K562 (cell line): ENCODE data around the gene SELENOF. TPM values are rescaled to one million over a fixed set of nuclear protein-coding genes. Genes with fewer than 3 reads are reported as not detected.

Experiments used
- BCL6 ChIP-seq: fragments of 250-450 bp; sonication (Bioruptor Pico); IDR thresholded peaks from 2 replicates; pipeline ENCODE4 v1.4.0; 2020
- BRD9 ChIP-seq: fragments of 450-650 bp; IDR thresholded peaks from 2 replicates; pipeline ENCODE4 v1.6.1; 2018; ENCODE audit warnings: low read depth; ENCODE audit not compliant: partially characterized antibody
- C11orf30 ChIP-seq: fragments of 450-650 bp; IDR thresholded peaks from 2 replicates; pipeline ENCODE4 v1.6.1; 2016; ENCODE audit warnings: low read depth, mild to moderate bottlenecking
- KDM5B ChIP-seq: fragments of 200-600 bp; sonication (generic); IDR thresholded peaks from 2 replicates; pipeline ENCODE4 v1.6.1; 2012; ENCODE audit warnings: low read depth, mild to moderate bottlenecking, moderate library complexity, low read length, control low read depth, inconsistent platforms; ENCODE audit not compliant: insufficient replicate concordance
- LCOR ChIP-seq: sonication (generic); formaldehyde crosslinking; IDR thresholded peaks from 2 replicates; pipeline ENCODE4 v1.8.0; 2022; ENCODE audit warnings: mild to moderate bottlenecking, missing genetic modification reagents
- MYC ChIP-seq, 2 experiments: fragments of 250-450 bp in 1 of 2; sonication (Bioruptor Pico) in 1 of 2; IDR thresholded peaks; 2 replicates each; pipeline versions ENCODE4 v1.5.1 to v1.6.1; 2012 to 2021; ENCODE audit warnings: low read depth in 2 of 2, borderline replicate concordance in 1 of 2, improper control_type of control experiment in 1 of 2, low read length in 1 of 2, mild to moderate bottlenecking in 1 of 2, moderate library complexity in 1 of 2
- NCOA4 ChIP-seq: fragments of 450-650 bp; IDR thresholded peaks from 2 replicates; pipeline ENCODE4 v1.6.1; 2018; ENCODE audit warnings: mild to moderate bottlenecking; ENCODE audit not compliant: partially characterized antibody
- NFE2 ChIP-seq: IDR thresholded peaks from 2 replicates; pipeline ENCODE4 v1.6.1; 2014; ENCODE audit warnings: antibody characterized with exemption, low read depth
- NFRKB ChIP-seq: fragments of 450-650 bp; IDR thresholded peaks from 2 replicates; pipeline ENCODE4 v1.6.1; 2016; ENCODE audit warnings: low read depth
- NR2C2 ChIP-seq, 2 experiments: fragments of 200-800 bp in 1 of 2; sonication (Bioruptor generic) in 1 of 2; sonication (generic) in 1 of 2; formaldehyde crosslinking in 1 of 2; IDR thresholded peaks; 2 replicates each; pipeline versions ENCODE4 v1.6.1 to v1.8.0; 2016 to 2022; ENCODE audit warnings: mild to moderate bottlenecking in 1 of 2, missing compliant biosample characterization in 1 of 2, missing genetic modification characterization in 1 of 2, missing genetic modification reagents in 1 of 2
- PHF20 ChIP-seq: fragments of 450-650 bp; IDR thresholded peaks from 2 replicates; pipeline ENCODE4 v1.6.1; 2018; ENCODE audit not compliant: partially characterized antibody
- PHF8 ChIP-seq: fragments of 200-600 bp; sonication (generic); IDR thresholded peaks from 2 replicates; pipeline ENCODE4 v1.6.1; 2012; ENCODE audit warnings: mixed run types, mild to moderate bottlenecking, inconsistent platforms, low read length, moderate library complexity, borderline replicate concordance
- POLR2AphosphoS5 ChIP-seq: IDR thresholded peaks from 2 replicates; pipeline ENCODE4 v1.6.1; 2011; ENCODE audit warnings: mild to moderate bottlenecking, low read depth, low read length, moderate library complexity; ENCODE audit not compliant: control insufficient read depth, insufficient read depth
- POLR2B ChIP-seq: fragments of 450-650 bp; IDR thresholded peaks from 2 replicates; pipeline ENCODE4 v1.6.1; 2018; ENCODE audit warnings: low read depth; ENCODE audit not compliant: partially characterized antibody
- POLR3A ChIP-seq: IDR thresholded peaks from 2 replicates; pipeline ENCODE4 v1.6.1; 2011; ENCODE audit warnings: borderline replicate concordance, mild to moderate bottlenecking, moderate library complexity; ENCODE audit not compliant: insufficient read length, insufficient read depth; ENCODE audit errors: extremely low read depth
- SIN3A ChIP-seq, 2 experiments: fragments of 150-350 bp in 1 of 2; IDR thresholded peaks; 2 replicates each; pipeline ENCODE4 v1.6.1; 2011 to 2016; ENCODE audit warnings: borderline replicate concordance in 2 of 2, low read depth in 2 of 2, low read length in 2 of 2, mild to moderate bottlenecking in 2 of 2, moderate library complexity in 2 of 2; ENCODE audit not compliant: control insufficient read depth in 1 of 2
- SMARCB1 ChIP-seq: IDR thresholded peaks from 2 replicates; pipeline ENCODE4 v1.6.1; 2011; ENCODE audit warnings: improper control_type of control experiment, low read depth; ENCODE audit not compliant: insufficient read length
- SRSF7 ChIP-seq: fragments of 200-400 bp; formaldehyde crosslinking; optimal IDR thresholded peaks from 2 replicates; pipeline ENCODE3; 2017; ENCODE audit warnings: mild to moderate bottlenecking, low read depth, low read length
- ZC3H4 ChIP-seq: sonication (generic); formaldehyde crosslinking; IDR thresholded peaks from 2 replicates; pipeline ENCODE4 v1.9.0; 2021; ENCODE audit warnings: missing genetic modification reagents, borderline replicate concordance
- ZFP1 ChIP-seq: fragments of 450-650 bp; formaldehyde crosslinking; IDR thresholded peaks from 2 replicates; pipeline ENCODE4 v1.4.0; 2020; ENCODE audit warnings: mild to moderate bottlenecking, mixed read lengths
- ZNF217 ChIP-seq: sonication (generic); formaldehyde crosslinking; IDR thresholded peaks from 2 replicates; pipeline ENCODE4 v1.8.0; 2022; ENCODE audit warnings: mild to moderate bottlenecking, missing genetic modification reagents
- ZNF282 ChIP-seq: sonication (generic); formaldehyde crosslinking; IDR thresholded peaks from 2 replicates; pipeline ENCODE4 v1.8.1; 2023; ENCODE audit warnings: missing genetic modification reagents
- ZNF324 ChIP-seq: fragments of 250-450 bp; sonication (Bioruptor Pico); IDR thresholded peaks from 2 replicates; pipeline ENCODE4 v1.4.0; 2020; ENCODE audit warnings: mild to moderate bottlenecking
- polyA plus RNA-seq, 8 experiments: library from polyadenylated mRNA; depleted of rRNA in 4 of 8; stranded (reverse) in 5 of 8; unstranded in 3 of 8; fragments of >200 nt; fragmentation: Nextera tagmentation in 2 of 8; fragmentation: Illumina TruSeq in 1 of 8; extraction: Ambion mirVana in 2 of 8; extraction: Trizol in 1 of 8; gene quantifications; 2 replicates each; pipeline versions ENCODE4 v1.2.1 to v1.2.3, GENCODE V29; 2011 to 2014; ENCODE audit warnings: inconsistent platforms in 1 of 8, missing spikeins in 1 of 8
- total RNA-seq, 7 experiments: library from RNA; depleted of rRNA in 6 of 7; stranded (reverse); fragments of >200 nt in 6 of 7; fragmentation: Illumina TruSeq in 2 of 7; extraction: Trizol in 2 of 7; gene quantifications; 2 replicates each; pipeline versions ENCODE4 v1.2.1 to v1.2.3, GENCODE V29; 2011 to 2021; ENCODE audit warnings: low replicate concordance in 1 of 7
- TF ChIP-seq, protein P1 (sequence below): fragments of 450-650 bp; formaldehyde crosslinking; IDR thresholded peaks from 2 replicates; pipeline ENCODE4 v1.4.0; 2020; ENCODE audit warnings: mild to moderate bottlenecking, moderate library complexity
- TF ChIP-seq, protein P2 (sequence below): sonication (generic); formaldehyde crosslinking; IDR thresholded peaks from 2 replicates; pipeline ENCODE4 v1.8.0; 2022; ENCODE audit warnings: mild to moderate bottlenecking, missing genetic modification reagents
- TF ChIP-seq, protein P3 (sequence below): fragments of 450-650 bp; IDR thresholded peaks from 2 replicates; pipeline ENCODE4 v1.6.1; 2016

The SELENOF gene
- total and polyA plus RNA-seq, 9 of the 15 experiments (the other 6 are each of a cell fraction or from before 2014, with no cell fraction given), result 115 to 394 (median 215) TPM

DNA sequence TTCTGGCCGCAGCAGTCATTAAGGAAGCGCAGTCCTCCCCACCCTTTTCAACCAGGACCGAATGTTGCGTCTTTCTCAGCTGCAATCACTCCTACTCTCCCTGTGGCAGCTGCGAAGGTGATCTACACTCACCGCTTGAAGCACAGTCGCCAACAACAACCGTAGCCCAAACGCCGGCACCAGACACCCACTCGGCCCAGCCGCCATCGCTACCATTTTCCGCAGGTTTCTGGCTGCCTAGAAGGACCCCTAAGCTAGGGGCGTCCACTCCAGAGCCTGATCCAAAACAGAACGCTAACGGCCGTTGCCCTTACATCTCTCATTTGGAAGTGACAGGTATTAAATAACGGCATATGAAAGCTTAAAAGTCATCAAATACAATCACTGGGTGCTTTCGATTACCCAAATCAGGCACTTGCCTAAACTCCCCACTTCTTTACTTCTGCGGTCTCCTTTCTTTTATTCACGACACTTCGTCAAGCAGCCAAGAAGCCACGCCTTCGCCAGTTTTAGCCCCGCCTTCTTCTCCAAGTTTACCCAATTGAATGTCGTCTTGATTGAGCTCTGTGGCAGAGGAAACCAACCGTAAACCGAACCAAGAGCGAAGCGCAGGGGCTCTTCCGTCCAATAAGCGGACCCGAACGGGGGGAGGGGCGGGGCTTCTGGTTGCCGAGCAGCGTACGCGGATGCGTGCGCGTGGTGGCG, at the start of gene SELENOF (continued):
- TF ChIP-seq, protein P1, sequence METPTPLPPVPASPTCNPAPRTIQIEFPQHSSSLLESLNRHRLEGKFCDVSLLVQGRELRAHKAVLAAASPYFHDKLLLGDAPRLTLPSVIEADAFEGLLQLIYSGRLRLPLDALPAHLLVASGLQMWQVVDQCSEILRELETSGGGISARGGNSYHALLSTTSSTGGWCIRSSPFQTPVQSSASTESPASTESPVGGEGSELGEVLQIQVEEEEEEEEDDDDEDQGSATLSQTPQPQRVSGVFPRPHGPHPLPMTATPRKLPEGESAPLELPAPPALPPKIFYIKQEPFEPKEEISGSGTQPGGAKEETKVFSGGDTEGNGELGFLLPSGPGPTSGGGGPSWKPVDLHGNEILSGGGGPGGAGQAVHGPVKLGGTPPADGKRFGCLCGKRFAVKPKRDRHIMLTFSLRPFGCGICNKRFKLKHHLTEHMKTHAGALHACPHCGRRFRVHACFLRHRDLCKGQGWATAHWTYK (CRISPR knock-in tag), result peak; percentile 61; the same call in 1 of the 2 replicates
- TF ChIP-seq POLR3A (no peak), BRD9 (peak; percentile 55), ZNF282 (CRISPR knock-in tag) (no peak), SMARCB1 (no peak), ZNF324 (CRISPR knock-in tag) (no peak), MYC (IDR thresholded peaks at IDR 0.05; ENCODE audit: low read depth, low read length) (peak; percentile 31; the same call in 1 of the 2 replicates), MYC (CRISPR knock-in tag; IDR thresholded peaks at IDR 0.05; ENCODE audit: borderline replicate concordance, low read depth) (peak; percentile 47; the same call in 1 of the 2 replicates), ZNF217 (no peak), SIN3A (IDR thresholded peaks at IDR 0.05; ENCODE audit: borderline replicate concordance in 2 of 2, control insufficient read depth in 1 of 2, low read depth in 2 of 2, low read length in 2 of 2) (peak in 1 of 2 experiments; percentile 47; a peak in 2 of 4 replicates), LCOR (CRISPR knock-in tag) (peak; percentile 30; the same call in 1 of the 2 replicates), PHF20 (peak; percentile 70), SRSF7 (no peak), BCL6 (no peak), NFRKB (peak; percentile 88), NCOA4 (no peak), C11orf30 (peak; percentile 71), ZC3H4 (no peak), KDM5B (peak; percentile 70), NFE2 (peak; percentile 96), PHF8 (peak; percentile 91), POLR2AphosphoS5 (peak; percentile 95), POLR2B (peak; percentile 93), NR2C2 (CRISPR knock-in tag; IDR thresholded peaks at IDR 0.05) (no peak), NR2C2 (tag; IDR thresholded peaks at IDR 0.05) (no peak), ZFP1 (CRISPR knock-in tag) (no peak)
- TF ChIP-seq, protein P2, sequence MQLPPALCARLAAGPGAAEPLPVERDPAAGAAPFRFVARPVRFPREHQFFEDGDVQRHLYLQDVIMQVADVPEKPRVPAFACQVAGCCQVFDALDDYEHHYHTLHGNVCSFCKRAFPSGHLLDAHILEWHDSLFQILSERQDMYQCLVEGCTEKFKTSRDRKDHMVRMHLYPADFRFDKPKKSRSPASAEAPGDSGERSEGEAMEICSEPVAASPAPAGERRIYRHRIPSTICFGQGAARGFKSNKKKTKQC (CRISPR knock-in tag), result peak; percentile 39; the same call in 1 of the 2 replicates
- TF ChIP-seq, protein P3, sequence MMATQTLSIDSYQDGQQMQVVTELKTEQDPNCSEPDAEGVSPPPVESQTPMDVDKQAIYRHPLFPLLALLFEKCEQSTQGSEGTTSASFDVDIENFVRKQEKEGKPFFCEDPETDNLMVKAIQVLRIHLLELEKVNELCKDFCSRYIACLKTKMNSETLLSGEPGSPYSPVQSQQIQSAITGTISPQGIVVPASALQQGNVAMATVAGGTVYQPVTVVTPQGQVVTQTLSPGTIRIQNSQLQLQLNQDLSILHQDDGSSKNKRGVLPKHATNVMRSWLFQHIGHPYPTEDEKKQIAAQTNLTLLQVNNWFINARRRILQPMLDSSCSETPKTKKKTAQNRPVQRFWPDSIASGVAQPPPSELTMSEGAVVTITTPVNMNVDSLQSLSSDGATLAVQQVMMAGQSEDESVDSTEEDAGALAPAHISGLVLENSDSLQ, result peak; percentile 82
